Ovary (tissue), 9 donors: Measurements from ENCODE around the gene CTPS2. TPM values are rescaled to one million over a fixed set of nuclear protein-coding genes. Genes with fewer than 3 reads are reported as not detected.
"Not testable (repeated sequence)": the region's sequence is repeated elsewhere in the genome, so short reads cannot be mapped to it uniquely, and the experiment has no call there.

Experiments
- DNase-seq, 5 donors: peaks; one replicate each; pipeline ENCODE4 v3.0.0-alpha.2; 2019 to 2020
- H3K27ac ChIP-seq, 2 donors: fragments of 200-600 bp; one replicate each; pipeline versions ENCODE4 v1.5.1 to v1.8.0; 2019 to 2022
- H3K27me3 ChIP-seq: fragments of 200-600 bp; one replicate; pipeline ENCODE4 v1.8.0; 2022
- H3K36me3 ChIP-seq: fragments of 200-600 bp; sonication (generic); one replicate; pipeline ENCODE4 v1.5.1; 2019
- H3K4me1 ChIP-seq: one replicate; pipeline ENCODE4 v1.8.1; 2013; ENCODE audit warnings: mild to moderate bottlenecking, moderate library complexity; ENCODE audit not compliant: insufficient read depth
- H3K4me3 ChIP-seq: fragments of 200-600 bp; sonication (generic); one replicate; pipeline ENCODE4 v1.5.1; 2017
- H3K9me3 ChIP-seq, 2 donors: fragments of 200-600 bp in 1 of 2; sonication (generic) in 1 of 2; one replicate each; pipeline versions ENCODE4 v1.5.1 to v1.8.1; 2013 to 2019; ENCODE audit warnings: mild to moderate bottlenecking in 1 of 2, moderate library complexity in 1 of 2
- EP300 ChIP-seq: sonication (generic); formaldehyde crosslinking; IDR thresholded peaks from one replicate; pipeline ENCODE4 v1.6.1; 2017; ENCODE audit warnings: antibody characterized with exemption
- POLR2A ChIP-seq: fragments of 450-650 bp; IDR thresholded peaks from one replicate; pipeline ENCODE4 v1.6.1; 2017; ENCODE audit warnings: antibody characterized with exemption, mild to moderate bottlenecking, moderate library complexity
- WGBS, 3 donors: extraction: QIAGEN DNeasy Blood & Tissue Kit in 1 of 3; methylation state at CpG; one replicate each; pipeline versions ENCODE4 v1.1.5 to v1.1.7; 2013 to 2017; 5-methylcytosine and 5-hydroxymethylcytosine counted together
- intact Hi-C, 4 donors: fragments of 100-400 bp; cut with DNase I; formaldehyde crosslinking; loops; one replicate each; pipeline versions ENCODE4 v1.11.0 to v1.15.1; 2022 to 2023
- polyA plus RNA-seq, 2 donors: library from polyadenylated mRNA; stranded (reverse); fragments of 200-250 nt in 1 of 2; fragments of 350-450 nt in 1 of 2; fragmentation: Illumina TruSeq in 1 of 2; extraction: RNeasy Lipid Tissue Mini Kit (QIAGEN cat#74804) in 1 of 2; gene quantifications; one replicate each; pipeline ENCODE4 v1.2.3, GENCODE V29; 2013 to 2014
- total RNA-seq, 7 donors: library from RNA; depleted of rRNA in 2 of 7; stranded (reverse); fragments of >200 nt in 2 of 7; fragmentation: NEBNext Ultra II Directional in 3 of 7; extraction: Animal tissue kit (Norgen Biotek cat#: 25700) in 3 of 7; gene quantifications; one replicate each; pipeline versions ENCODE4 v1.1.0 to v1.2.4, GENCODE V29; 2016 to 2023
- TF ChIP-seq, protein P1 (sequence below), 3 donors: fragments of 450-650 bp in 2 of 3; fragments of 200-600 bp in 1 of 3; IDR thresholded peaks; one replicate each; pipeline versions ENCODE4 v1.5.1 to v1.8.0; 2016 to 2022; ENCODE audit warnings: antibody characterized with exemption in 3 of 3, mild to moderate bottlenecking in 1 of 3
- donor health status: DM: no; HTN: no; CAD: no; lungs with moderate emphysema.
- donor health status: DM: no; HTN: no; CAD: no.
- donor health status: Bipolar disorder and iron deficiency.
- donor health status: DM: yes; HTN: yes; CAD: no.
- donor health status: DM: no; HTN: no; CAD: no.
- donor health status: DM: yes; HTN: yes; CAD: no.

Gene CTPS2
- total and polyA plus RNA-seq, 9 donors = 10.6 to 26.3 (median 17.2) TPM

DNA sequence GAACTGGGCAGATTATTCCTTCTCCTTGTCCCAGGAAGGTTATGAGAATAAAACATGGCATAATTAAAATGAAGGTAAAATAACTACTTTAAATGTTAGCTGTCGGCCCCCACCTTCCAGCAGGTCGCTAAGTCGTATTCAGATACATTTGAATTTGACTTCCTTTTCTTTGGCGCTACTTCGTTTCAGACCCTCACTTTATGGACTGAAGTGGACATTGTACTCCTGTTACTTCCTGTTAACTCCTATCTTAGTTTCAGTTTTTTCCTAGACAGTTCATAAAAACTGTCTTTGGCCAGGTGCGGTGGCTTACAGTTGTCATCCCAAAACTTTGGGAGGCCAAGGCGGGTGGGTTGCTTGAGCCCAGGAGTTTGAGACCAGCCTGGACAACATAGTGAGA lies 12.6 kb upstream of the CTPS2 start:
- Histone ChIP-seq H3K27me3 (no peaks in the 10 kb centered on the region), H3K4me3 (no peak overlapping the region), H3K4me1 (peaks cover 4% of the 10 kb centered on the region), H3K27ac (no peak overlapping the region), H3K9me3 (no peaks in the 10 kb centered on the region), H3K36me3 (no peaks in the 10 kb centered on the region)
- 94 to 96% (median 96%) methylated on average over 7 of the region's 7 CpGs for WGBS, 3 donors
- intact Hi-C loops = no loop called here
- DNase-seq = no peak
- TF ChIP-seq EP300 (no peak), POLR2A (no peak)
- TF ChIP-seq, protein P1, sequence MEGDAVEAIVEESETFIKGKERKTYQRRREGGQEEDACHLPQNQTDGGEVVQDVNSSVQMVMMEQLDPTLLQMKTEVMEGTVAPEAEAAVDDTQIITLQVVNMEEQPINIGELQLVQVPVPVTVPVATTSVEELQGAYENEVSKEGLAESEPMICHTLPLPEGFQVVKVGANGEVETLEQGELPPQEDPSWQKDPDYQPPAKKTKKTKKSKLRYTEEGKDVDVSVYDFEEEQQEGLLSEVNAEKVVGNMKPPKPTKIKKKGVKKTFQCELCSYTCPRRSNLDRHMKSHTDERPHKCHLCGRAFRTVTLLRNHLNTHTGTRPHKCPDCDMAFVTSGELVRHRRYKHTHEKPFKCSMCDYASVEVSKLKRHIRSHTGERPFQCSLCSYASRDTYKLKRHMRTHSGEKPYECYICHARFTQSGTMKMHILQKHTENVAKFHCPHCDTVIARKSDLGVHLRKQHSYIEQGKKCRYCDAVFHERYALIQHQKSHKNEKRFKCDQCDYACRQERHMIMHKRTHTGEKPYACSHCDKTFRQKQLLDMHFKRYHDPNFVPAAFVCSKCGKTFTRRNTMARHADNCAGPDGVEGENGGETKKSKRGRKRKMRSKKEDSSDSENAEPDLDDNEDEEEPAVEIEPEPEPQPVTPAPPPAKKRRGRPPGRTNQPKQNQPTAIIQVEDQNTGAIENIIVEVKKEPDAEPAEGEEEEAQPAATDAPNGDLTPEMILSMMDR (IDR thresholded peaks at IDR 0.05) = no peak

DNA sequence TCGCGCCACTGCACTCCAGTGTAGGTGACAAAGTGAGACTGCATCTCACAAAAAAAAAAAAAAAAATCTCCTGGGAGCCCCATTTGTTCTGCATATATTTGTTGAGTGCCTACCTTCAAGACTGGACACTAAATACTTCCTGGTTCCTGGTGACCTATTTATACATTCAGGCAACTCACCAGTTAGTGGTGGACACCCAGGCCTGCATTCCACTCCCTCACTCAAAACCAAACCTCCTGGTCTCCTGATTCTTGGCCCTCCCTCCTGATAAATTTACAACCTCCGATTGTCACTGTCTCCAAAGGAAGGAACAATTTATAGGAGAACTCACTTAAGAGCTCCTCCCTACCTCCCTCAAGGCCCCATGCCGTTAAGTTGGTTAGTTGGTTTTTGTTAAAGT lies 10.0 kb upstream of the CTPS2 start:
- no peak for DNase-seq
- H3K4me1 ChIP-seq = peaks cover 4% of the 10 kb centered on the region
- H3K4me3 ChIP-seq = no peak overlapping the region
- WGBS, 3 donors = 82 to 89% (median 85%) methylated on average over 4 of the region's 4 CpGs
- no peaks in the 10 kb centered on the region for H3K9me3 ChIP-seq
- H3K27me3 ChIP-seq = no peaks in the 10 kb centered on the region
- intact Hi-C loops = no loop called here
- no peak overlapping the region for H3K27ac ChIP-seq
- TF ChIP-seq EP300 = no peak
- TF ChIP-seq POLR2A = no peak
- TF ChIP-seq, protein P1 (IDR thresholded peaks at IDR 0.05) = no peak
- H3K36me3 ChIP-seq = no peaks in the 10 kb centered on the region

DNA sequence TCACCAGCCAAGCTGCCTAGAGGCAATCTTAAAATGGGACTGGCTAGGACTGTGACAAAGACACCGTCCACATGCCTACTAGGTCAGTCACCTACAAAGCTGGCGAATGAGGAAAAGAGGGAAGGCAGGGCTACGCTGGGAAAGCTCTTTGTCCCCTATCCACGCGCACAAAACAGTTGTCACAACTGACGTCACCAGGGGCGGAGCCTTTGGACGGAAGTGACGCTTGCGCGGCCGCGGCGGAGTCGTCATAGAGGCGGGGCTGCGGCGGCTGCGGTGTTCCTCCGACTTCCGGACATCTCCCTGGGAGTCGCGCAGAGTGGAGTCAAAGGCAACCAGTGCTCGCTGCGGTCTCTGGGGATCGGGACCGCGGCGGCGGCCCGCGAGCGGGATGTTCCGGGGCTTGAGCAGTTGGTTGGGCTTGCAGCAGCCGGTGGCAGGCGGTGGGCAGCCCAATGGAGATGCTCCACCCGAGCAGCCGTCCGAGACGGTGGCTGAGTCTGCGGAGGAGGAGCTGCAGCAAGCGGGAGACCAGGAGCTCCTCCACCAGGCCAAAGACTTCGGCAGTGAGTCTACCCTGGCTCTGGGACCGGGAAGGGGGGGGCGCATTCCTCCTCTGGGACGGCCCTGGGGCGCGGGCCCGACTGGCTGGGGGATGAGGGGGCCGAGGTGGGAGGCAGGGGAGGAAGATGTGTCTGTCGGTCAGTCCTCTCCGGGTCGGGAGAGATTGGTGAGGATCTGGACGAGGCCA lies 7.0 kb upstream of the CTPS2 start, which contains the start of gene SYAP1:
Gene SYAP1, plus strand, starts transcription at position 279 of the 751 bp plus-strand sequence. Its CDS starts 113 bp downstream, at position 392.
- Histone ChIP-seq H3K9me3 (no peaks in the 10 kb centered on the region), H3K4me3 (peak within 1 kb of the TSS; percentile 86), H3K27me3 (no peaks in the 10 kb centered on the region), H3K36me3 (no peaks in the 10 kb centered on the region), H3K4me1 (peaks cover 4% of the 10 kb centered on the region), H3K27ac (peak within 1 kb of the TSS; percentile 67 to 91)
- WGBS, 3 donors = 0 to 1% (median 0%) methylated on average over 48 to 54 of the region's 54 CpGs
- DNase-seq = peak; percentile 98 to 99 (median 99)
- TF ChIP-seq EP300 (peak; percentile 73), POLR2A (peak; percentile 98)
- TF ChIP-seq, protein P1 (IDR thresholded peaks at IDR 0.05) = no peak
- intact Hi-C loops = loop anchor here in 1 of 4 donors (5.0 kb wide), 1 partner anchor 68 kb away; the partner anchor contains the start of gene TXLNG

DNA sequence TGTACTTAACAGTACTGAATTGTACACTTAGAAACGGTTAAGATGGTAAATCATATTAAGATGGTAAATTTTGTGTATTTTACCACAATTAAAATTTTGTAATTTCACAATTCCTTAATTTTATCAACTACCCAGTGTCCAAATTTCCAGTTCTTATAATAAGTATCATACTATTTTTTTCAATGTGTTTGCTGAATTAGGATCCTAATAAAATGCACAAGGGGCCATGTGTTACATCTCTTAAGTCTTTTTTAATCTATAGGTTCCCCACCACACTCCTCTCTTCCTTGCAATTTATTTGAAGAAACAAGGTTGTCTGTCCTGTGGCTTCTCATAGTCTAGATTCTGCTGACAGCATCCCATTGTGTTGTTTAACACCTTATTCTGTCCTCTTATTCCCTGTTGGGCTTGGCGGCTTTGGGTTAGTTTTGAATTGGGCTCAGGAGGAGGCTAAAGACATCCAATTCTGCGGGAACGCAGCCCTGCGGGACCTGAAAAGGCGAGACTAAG lies 6.4 kb upstream of the CTPS2 start:
- DNase-seq = no peak
- Histone ChIP-seq H3K27ac (peak overlapping the region; percentile 67 to 91), H3K36me3 (no peaks in the 10 kb centered on the region), H3K27me3 (no peaks in the 10 kb centered on the region), H3K4me3 (peak overlapping the region; percentile 86), H3K9me3 (no peaks in the 10 kb centered on the region), H3K4me1 (peaks cover 4% of the 10 kb centered on the region)
- 10 to 15% (median 10%) methylated on average over 6 of the region's 6 CpGs for WGBS, 3 donors
- TF ChIP-seq POLR2A (no peak), EP300 (no peak)
- TF ChIP-seq, protein P1 (IDR thresholded peaks at IDR 0.05) = no peak
- intact Hi-C loops = loop anchor here in 1 of 4 donors (5.0 kb wide), 1 partner anchor 68 kb away; the partner anchor contains the start of gene TXLNG

DNA sequence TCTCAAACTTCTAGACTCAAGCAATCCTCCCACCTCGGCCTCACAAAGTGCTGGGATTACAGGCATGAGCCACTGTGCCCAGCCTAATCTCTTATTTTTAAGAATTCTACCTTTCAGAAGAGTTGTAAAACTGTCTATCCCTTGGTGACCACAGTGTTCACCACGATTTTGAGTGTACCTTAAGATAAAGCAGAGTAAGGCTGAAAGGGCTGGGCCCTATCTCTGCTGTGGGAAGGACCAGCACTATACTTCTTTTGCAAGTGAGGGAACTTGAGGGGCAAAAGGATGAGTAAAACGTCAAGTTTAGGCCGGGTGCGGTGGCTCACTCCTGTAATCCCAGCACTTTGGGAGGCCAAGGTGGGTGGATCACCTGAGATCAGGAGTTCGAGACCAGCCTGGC lies 4.0 kb upstream of the CTPS2 start:
- not testable (repeated sequence) for DNase-seq, H3K9me3 ChIP-seq, H3K4me3 ChIP-seq, H3K4me1 ChIP-seq, H3K27me3 ChIP-seq, H3K36me3 ChIP-seq, H3K27ac ChIP-seq
- intact Hi-C loops = loop anchor here in 1 of 4 donors (5.0 kb wide), 1 partner anchor 71 kb away; the partner anchor contains the start of gene TXLNG
- WGBS, 3 donors = 81 to 85% (median 82%) methylated on average over 6 of the region's 6 CpGs

DNA sequence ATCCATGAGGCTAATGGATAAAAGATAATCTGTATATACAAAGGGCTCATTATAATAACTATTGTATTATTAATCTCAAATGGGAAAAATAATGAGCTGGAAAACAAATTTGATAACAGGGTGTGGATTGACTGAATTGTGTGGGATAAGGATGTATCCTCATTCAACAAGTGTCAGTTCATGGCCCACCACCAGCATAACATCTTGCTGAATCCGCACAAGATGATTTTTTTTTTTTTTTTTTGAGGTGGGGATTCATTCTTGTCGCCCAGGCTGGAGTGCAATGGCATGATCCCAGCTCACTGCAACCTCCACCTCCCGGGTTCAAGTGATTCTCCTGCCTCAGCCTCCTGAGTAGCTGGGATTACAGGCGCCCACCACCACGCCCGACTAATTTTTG lies 3.2 kb upstream of the CTPS2 start:
- H3K4me3 ChIP-seq, H3K27me3 ChIP-seq, DNase-seq, H3K9me3 ChIP-seq, H3K4me1 ChIP-seq, H3K36me3 ChIP-seq, H3K27ac ChIP-seq: not testable (repeated sequence)
- intact Hi-C loops = loop anchor here in 1 of 4 donors (5.0 kb wide), 1 partner anchor 72 kb away; the partner anchor contains the start of gene TXLNG
- 82 to 92% (median 88%) methylated on average over 4 to 6 of the region's 6 CpGs for WGBS, 3 donors
